A673 (cell line): ENCODE measurements around the gene RNU2-63P. TPM values are rescaled to one million over a fixed set of nuclear protein-coding genes. Genes with fewer than 3 reads are reported as not detected.

ENCODE experiments used
- BruUV-seq: library from RNA; stranded (reverse); fragments of 400-500 nt; replicated peaks from 2 replicates; lab custom pipeline; 2021; lab: Mats Ljungman, UMichigan
- CTCF ChIA-PET: fragments of 300-600 bp; sonication (Branson Sonifier 250); formaldehyde crosslinking; loops from one replicate; lab custom pipeline; 2022; ENCODE audit warnings: antibody characterized with exemption; lab: Charles Lee
- POLR2A ChIA-PET: fragments of 300-600 bp; sonication (Branson Sonifier 250); formaldehyde crosslinking; loops from one replicate; lab custom pipeline; 2022; ENCODE audit warnings: antibody characterized with exemption; ENCODE audit not compliant: low non-redundant PET; lab: Charles Lee
- DNase-seq: peaks from one replicate; pipeline ENCODE4 v3.0.0-alpha.2; 2015; ENCODE audit warnings: low spot score
- H3K27ac ChIP-seq: fragments of 200-600 bp; sonication (generic); 2 replicates; pipeline ENCODE4 v1.5.1; 2016; ENCODE audit warnings: mixed run types, low read depth, mild to moderate bottlenecking, mixed read lengths, antibody characterized with exemption, low read length; ENCODE audit not compliant: poor library complexity, severe bottlenecking
- H3K27me3 ChIP-seq: fragments of 200-600 bp; sonication (generic); replicated peaks from 2 replicates; pipeline ENCODE4 v1.6.1; 2017; ENCODE audit warnings: mixed run types, low read depth, mild to moderate bottlenecking, mixed read lengths, antibody characterized with exemption, low read length; ENCODE audit not compliant: insufficient read depth, poor library complexity
- H3K36me3 ChIP-seq: fragments of 200-600 bp; sonication (generic); 2 replicates; pipeline ENCODE4 v1.6.1; 2016; ENCODE audit warnings: mixed run types, mild to moderate bottlenecking, mixed read lengths, antibody characterized with exemption, low read length; ENCODE audit not compliant: insufficient read depth, poor library complexity, severe bottlenecking
- H3K4me1 ChIP-seq: fragments of 200-600 bp; sonication (generic); 2 replicates; pipeline ENCODE4 v1.6.1; 2017; ENCODE audit warnings: mixed run types, mild to moderate bottlenecking, mixed read lengths, antibody characterized with exemption, low read length; ENCODE audit not compliant: insufficient read depth, poor library complexity, severe bottlenecking
- H3K4me3 ChIP-seq: fragments of 200-600 bp; sonication (generic); 2 replicates; pipeline ENCODE4 v1.5.1; 2016; ENCODE audit warnings: low read depth, mixed run types, mild to moderate bottlenecking, mixed read lengths, low read length; ENCODE audit not compliant: poor library complexity, severe bottlenecking
- H3K9me3 ChIP-seq: fragments of 200-600 bp; sonication (generic); 2 replicates; pipeline ENCODE4 v1.6.1; 2016; ENCODE audit warnings: mixed run types, low read depth, mild to moderate bottlenecking, mixed read lengths, antibody characterized with exemption, low read length; ENCODE audit not compliant: poor library complexity, severe bottlenecking
- EZH2 ChIP-seq: fragments of 200-600 bp; sonication (generic); IDR thresholded peaks from 2 replicates; pipeline ENCODE4 v1.6.1; 2017; ENCODE audit warnings: borderline replicate concordance, low read depth, mild to moderate bottlenecking, mixed read lengths, antibody characterized with exemption, low read length; ENCODE audit not compliant: poor library complexity, severe bottlenecking
- intact Hi-C: fragments of 100-400 bp; cut with micrococcal nuclease; formaldehyde crosslinking; loops from one replicate; pipeline ENCODE4 v1.10.0; 2022; ENCODE audit not compliant: unreplicated experiment
- total RNA-seq: library from RNA; stranded (reverse); gene quantifications from 2 replicates; pipeline ENCODE4 v1.2.3, GENCODE V29; 2021
- TF ChIP-seq, protein P1 (sequence below): fragments of 300-800, 200-600 bp; sonication (generic); conservative IDR thresholded peaks from 2 replicates; pipeline ENCODE4 v1.5.1; 2017; ENCODE audit warnings: low read depth, mild to moderate bottlenecking, antibody characterized with exemption, low read length, moderate library complexity, mixed read lengths

RNU2-63P gene
- total RNA-seq, 1 experiment from 2014 or later = 11.4 TPM

- TF ChIP-seq EZH2 = no peak
- TF ChIP-seq, protein P1, sequence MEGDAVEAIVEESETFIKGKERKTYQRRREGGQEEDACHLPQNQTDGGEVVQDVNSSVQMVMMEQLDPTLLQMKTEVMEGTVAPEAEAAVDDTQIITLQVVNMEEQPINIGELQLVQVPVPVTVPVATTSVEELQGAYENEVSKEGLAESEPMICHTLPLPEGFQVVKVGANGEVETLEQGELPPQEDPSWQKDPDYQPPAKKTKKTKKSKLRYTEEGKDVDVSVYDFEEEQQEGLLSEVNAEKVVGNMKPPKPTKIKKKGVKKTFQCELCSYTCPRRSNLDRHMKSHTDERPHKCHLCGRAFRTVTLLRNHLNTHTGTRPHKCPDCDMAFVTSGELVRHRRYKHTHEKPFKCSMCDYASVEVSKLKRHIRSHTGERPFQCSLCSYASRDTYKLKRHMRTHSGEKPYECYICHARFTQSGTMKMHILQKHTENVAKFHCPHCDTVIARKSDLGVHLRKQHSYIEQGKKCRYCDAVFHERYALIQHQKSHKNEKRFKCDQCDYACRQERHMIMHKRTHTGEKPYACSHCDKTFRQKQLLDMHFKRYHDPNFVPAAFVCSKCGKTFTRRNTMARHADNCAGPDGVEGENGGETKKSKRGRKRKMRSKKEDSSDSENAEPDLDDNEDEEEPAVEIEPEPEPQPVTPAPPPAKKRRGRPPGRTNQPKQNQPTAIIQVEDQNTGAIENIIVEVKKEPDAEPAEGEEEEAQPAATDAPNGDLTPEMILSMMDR = no peak
- ChIA-PET POLR2A (no interaction called here), CTCF (no interaction called here)
- H3K27ac ChIP-seq = no peak overlapping the region
- no TSS peak for BruUV-seq
- H3K27me3 ChIP-seq = no peaks in the 10 kb centered on the region
- no peaks in the 10 kb centered on the region for H3K9me3 ChIP-seq
- DNase-seq = no peak
- H3K4me1 ChIP-seq = no peaks in the 10 kb centered on the region
- H3K36me3 ChIP-seq = no peaks in the 10 kb centered on the region
- intact Hi-C loops = no loop called here
- no peak overlapping the region for H3K4me3 ChIP-seq
Observed at GRCh38 chr2:88006912-88007439, 9.4 kb downstream of the RNU2-63P start.

DNA sequence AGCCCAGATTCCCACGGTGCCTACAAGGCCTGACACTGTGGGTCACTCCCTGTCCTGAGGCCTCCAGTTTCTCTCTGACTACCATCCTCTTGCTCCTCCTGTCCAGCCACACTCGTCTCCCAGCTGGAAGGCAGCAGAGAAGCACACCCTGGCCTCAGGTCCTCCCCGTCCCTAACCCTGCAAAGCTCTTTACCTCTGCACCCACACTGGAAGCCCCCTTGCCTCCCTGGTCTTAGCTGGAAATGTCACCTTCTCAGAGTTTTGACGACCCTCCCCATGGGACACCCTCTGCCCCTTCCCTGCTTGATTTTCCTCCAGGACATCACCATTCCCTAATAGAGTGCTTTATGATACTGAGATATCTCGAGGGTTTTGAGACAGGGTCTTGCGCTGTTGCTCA is 10.6 kb downstream of the RNU2-63P start:
- CTCF ChIA-PET = no interaction called here
- Histone ChIP-seq H3K9me3 (no peaks in the 10 kb centered on the region), H3K27ac (no peak overlapping the region), H3K36me3 (no peaks in the 10 kb centered on the region), H3K4me3 (no peak overlapping the region), H3K4me1 (no peaks in the 10 kb centered on the region), H3K27me3 (no peaks in the 10 kb centered on the region)
- intact Hi-C loops = no loop called here
- POLR2A ChIA-PET = no interaction called here
- no TSS peak for BruUV-seq
- DNase-seq = no peak
- TF ChIP-seq, protein P1 = no peak
- TF ChIP-seq EZH2 = no peak

DNA sequence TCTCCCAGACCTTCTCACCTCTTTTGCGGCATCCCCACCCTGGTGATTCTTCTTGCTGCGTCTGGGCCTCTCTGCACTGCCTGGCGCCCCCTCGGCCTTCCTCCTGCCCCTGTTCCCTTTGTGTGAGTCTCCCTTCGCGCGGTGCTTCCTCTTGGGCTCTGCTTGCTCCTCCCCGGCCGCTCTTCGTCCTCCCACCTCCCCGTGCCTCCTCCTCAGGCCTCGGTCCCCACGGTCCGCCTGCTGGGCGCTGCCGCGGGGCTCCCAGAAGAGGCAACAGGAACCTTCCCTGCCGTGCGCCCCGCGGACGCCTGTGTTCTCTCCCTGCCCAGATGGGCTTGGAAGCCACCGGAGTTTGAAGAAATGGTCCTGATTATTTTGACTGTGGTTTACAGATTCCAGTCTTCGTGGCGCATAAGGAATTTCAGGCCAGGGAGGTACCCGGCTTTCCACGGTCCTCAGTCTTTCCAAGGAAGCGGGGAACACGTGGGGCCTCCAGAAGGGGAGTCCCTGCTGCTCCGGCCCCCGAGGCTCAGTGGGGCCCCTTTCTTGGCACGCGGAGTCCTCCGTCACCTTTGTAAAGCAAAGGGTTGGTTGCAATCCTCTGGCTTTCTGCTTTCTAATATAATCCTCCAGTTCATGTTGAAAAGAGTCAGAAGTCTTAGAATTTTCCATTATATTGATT is 13.1 kb downstream of the RNU2-63P start:
- H3K4me3 ChIP-seq = no peak overlapping the region
- TF ChIP-seq, protein P1 = no peak
- TF ChIP-seq EZH2 = no peak
- H3K9me3 ChIP-seq = no peaks in the 10 kb centered on the region
- no peaks in the 10 kb centered on the region for H3K4me1 ChIP-seq
- DNase-seq = no peak
- BruUV-seq = no TSS peak
- ChIA-PET CTCF (no interaction called here), POLR2A (no interaction called here)
- intact Hi-C loops = no loop called here
- no peaks in the 10 kb centered on the region for H3K36me3 ChIP-seq
- H3K27ac ChIP-seq = no peak overlapping the region
- no peaks in the 10 kb centered on the region for H3K27me3 ChIP-seq
